ENCODE results near the gene ALDH3B2.
"Not testable (repeated sequence)": the region's sequence is repeated elsewhere in the genome, so short reads cannot be mapped to it uniquely, and the experiment has no call there.

ALDH3B2 gene

GRCh38 chr11:67662142-67662834, 12.1 kb downstream of the ALDH3B2 start:
- no peak for DNase-seq (ENCODE audit: low read depth in 2 of 2)

GRCh38 chr11:67660752-67661151, 13.7 kb downstream of the ALDH3B2 start:
- not testable (repeated sequence) for DNase-seq (ENCODE audit: low read depth in 2 of 2)

GRCh38 chr11:67659651-67660165, 14.7 kb downstream of the ALDH3B2 start:
- not testable (repeated sequence) for DNase-seq (ENCODE audit: low read depth in 2 of 2)

GRCh38 chr11:67657300-67657699, 17.1 kb downstream of the ALDH3B2 start:
- no peak for DNase-seq (ENCODE audit: low read depth in 2 of 2)

- no peak for DNase-seq (ENCODE audit: low read depth in 2 of 2)
Observed at GRCh38 chr11:67656278-67656922, 18.0 kb downstream of the ALDH3B2 start.

GRCh38 chr11:67654225-67654624, 20.2 kb downstream of the ALDH3B2 start:
- DNase-seq (ENCODE audit: low read depth in 2 of 2): no peak

GRCh38 chr11:67652965-67653845, 21.2 kb downstream of the ALDH3B2 start:
- no peak for DNase-seq (ENCODE audit: low read depth in 2 of 2)

- no peak for DNase-seq (ENCODE audit: low read depth in 2 of 2)
Observed at GRCh38 chr11:67651976-67652781, 22.2 kb downstream of the ALDH3B2 start.

GRCh38 chr11:67649634-67650510, 24.6 kb downstream of the ALDH3B2 start:
- DNase-seq (ENCODE audit: low read depth in 2 of 2): no peak

- DNase-seq (ENCODE audit: low read depth in 2 of 2): no peak
Observed at GRCh38 chr11:67648796-67649613, 25.4 kb downstream of the ALDH3B2 start.

GRCh38 chr11:67648140-67648795, 26.2 kb downstream of the ALDH3B2 start:
- DNase-seq (ENCODE audit: low read depth in 2 of 2): peak; percentile 44 to 48

- no peak for DNase-seq (ENCODE audit: low read depth in 2 of 2)
Observed at GRCh38 chr11:67647471-67647870, 27.0 kb downstream of the ALDH3B2 start.

- DNase-seq (ENCODE audit: low read depth in 2 of 2): no peak
Observed at GRCh38 chr11:67646535-67647336, 27.7 kb downstream of the ALDH3B2 start.

- DNase-seq (ENCODE audit: low read depth in 2 of 2): no peak
Observed at GRCh38 chr11:67645521-67646461, 28.6 kb downstream of the ALDH3B2 start.

- DNase-seq (ENCODE audit: low read depth in 2 of 2): no peak
Observed at GRCh38 chr11:67644472-67645418, 29.7 kb downstream of the ALDH3B2 start.

GRCh38 chr11:67644042-67644441, 30.4 kb downstream of the ALDH3B2 start:
- DNase-seq (ENCODE audit: low read depth in 2 of 2): no peak

Data from stimulated activated CD4-positive, alpha-beta T cell treated with anti-CD3 and anti-CD28 coated beads, Interleukin-15, amount 100 ng/mL, for 48 hours (primary cell).